ENCODE data around the gene KIF13A. TPM values are rescaled to one million over a fixed set of nuclear protein-coding genes. Genes with fewer than 3 reads are reported as not detected.

The KIF13A gene
- total and polyA plus RNA-seq, 10 of the 15 experiments (the other 5 are each of a cell fraction or from before 2014, with no cell fraction given), result 0.02 to 0.26 (median 0.13) TPM; not detected in 2

- POLR2A ChIA-PET, result interaction anchor here (0.6 to 0.7 kb wide), 2 partner anchors 86 to 448 kb away, joined by 3 read pairs; no protein-coding TSS in a partner anchor
- CTCF ChIA-PET, result interaction anchor here (0.6 to 1.0 kb wide), 2 partner anchors 10 to 273 kb away, joined by 3 read pairs; no protein-coding TSS in a partner anchor
- DNase-seq (ENCODE audit: low read depth, low spot score) (no peak), ATAC-seq (no peak), FAIRE-seq (no peak)
- in situ Hi-C loops (cut with MboI) (no loop called here), intact Hi-C loops (cut with micrococcal nuclease; ENCODE audit: unreplicated experiment) (no loop called here)
- Histone ChIP-seq H3K79me2 (ENCODE audit: control insufficient read depth, insufficient read depth, low read length) (no peaks in the 10 kb centered on the region), H4K20me1 (ENCODE audit: control insufficient read depth, insufficient read depth) (no peaks in the 10 kb centered on the region), H3K4me3 (no peak overlapping the region), H3K27ac (ENCODE audit: control insufficient read depth, insufficient read depth) (no peak overlapping the region), H3K4me1 (ENCODE audit: control insufficient read depth, insufficient read depth, low read length) (no peaks in the 10 kb centered on the region), H2AFZ (ENCODE audit: control insufficient read depth, low read depth, low read length) (no peak overlapping the region), H3K4me2 (ENCODE audit: control insufficient read depth, insufficient read depth) (no peak overlapping the region), H3K9ac (ENCODE audit: control insufficient read depth, insufficient read depth, low read length) (no peak overlapping the region), H3K9me3 (replicated peaks; ENCODE audit: control insufficient read depth, insufficient read depth, low read length) (no peaks in the 10 kb centered on the region), H3K27me3 (replicated peaks in 1 of 2; ENCODE audit: control insufficient read depth in 2 of 2, insufficient read depth in 2 of 2, low read length in 1 of 2) (no peaks in the 10 kb centered on the region; a peak in 1 of 4 replicates), H3K36me3 (ENCODE audit: control insufficient read depth in 2 of 2, insufficient read depth in 2 of 2, low read length in 1 of 2) (no peaks in the 10 kb centered on the region)
- BruUV-seq (replicated peaks), result no TSS peak
- WGBS (ENCODE audit: insufficient coverage, insufficient replicate concordance, low lambda C conversion rate, missing lambda C conversion rate), result 11% methylated on average over 5 of the region's 5 CpGs
- RAD21 ChIA-PET (ENCODE audit: unreplicated experiment), result no interaction called here
- SMC1A ChIA-PET (ENCODE audit: uncharacterized antibody, unreplicated experiment), result no interaction called here
- no peak for TF ChIP-seq POU2F2 (IDR thresholded peaks at IDR 0.05; ENCODE audit: borderline replicate concordance, low read depth, low read length)
- TF ChIP-seq, protein P1, sequence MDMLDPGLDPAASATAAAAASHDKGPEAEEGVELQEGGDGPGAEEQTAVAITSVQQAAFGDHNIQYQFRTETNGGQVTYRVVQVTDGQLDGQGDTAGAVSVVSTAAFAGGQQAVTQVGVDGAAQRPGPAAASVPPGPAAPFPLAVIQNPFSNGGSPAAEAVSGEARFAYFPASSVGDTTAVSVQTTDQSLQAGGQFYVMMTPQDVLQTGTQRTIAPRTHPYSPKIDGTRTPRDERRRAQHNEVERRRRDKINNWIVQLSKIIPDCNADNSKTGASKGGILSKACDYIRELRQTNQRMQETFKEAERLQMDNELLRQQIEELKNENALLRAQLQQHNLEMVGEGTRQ (IDR thresholded peaks at IDR 0.05; ENCODE audit: borderline replicate concordance, low read depth, low read length), result no peak
- TF ChIP-seq, protein P2, sequence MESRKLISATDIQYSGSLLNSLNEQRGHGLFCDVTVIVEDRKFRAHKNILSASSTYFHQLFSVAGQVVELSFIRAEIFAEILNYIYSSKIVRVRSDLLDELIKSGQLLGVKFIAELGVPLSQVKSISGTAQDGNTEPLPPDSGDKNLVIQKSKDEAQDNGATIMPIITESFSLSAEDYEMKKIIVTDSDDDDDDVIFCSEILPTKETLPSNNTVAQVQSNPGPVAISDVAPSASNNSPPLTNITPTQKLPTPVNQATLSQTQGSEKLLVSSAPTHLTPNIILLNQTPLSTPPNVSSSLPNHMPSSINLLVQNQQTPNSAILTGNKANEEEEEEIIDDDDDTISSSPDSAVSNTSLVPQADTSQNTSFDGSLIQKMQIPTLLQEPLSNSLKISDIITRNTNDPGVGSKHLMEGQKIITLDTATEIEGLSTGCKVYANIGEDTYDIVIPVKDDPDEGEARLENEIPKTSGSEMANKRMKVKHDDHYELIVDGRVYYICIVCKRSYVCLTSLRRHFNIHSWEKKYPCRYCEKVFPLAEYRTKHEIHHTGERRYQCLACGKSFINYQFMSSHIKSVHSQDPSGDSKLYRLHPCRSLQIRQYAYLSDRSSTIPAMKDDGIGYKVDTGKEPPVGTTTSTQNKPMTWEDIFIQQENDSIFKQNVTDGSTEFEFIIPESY (IDR thresholded peaks at IDR 0.05), result no peak
- TF ChIP-seq, protein P3, sequence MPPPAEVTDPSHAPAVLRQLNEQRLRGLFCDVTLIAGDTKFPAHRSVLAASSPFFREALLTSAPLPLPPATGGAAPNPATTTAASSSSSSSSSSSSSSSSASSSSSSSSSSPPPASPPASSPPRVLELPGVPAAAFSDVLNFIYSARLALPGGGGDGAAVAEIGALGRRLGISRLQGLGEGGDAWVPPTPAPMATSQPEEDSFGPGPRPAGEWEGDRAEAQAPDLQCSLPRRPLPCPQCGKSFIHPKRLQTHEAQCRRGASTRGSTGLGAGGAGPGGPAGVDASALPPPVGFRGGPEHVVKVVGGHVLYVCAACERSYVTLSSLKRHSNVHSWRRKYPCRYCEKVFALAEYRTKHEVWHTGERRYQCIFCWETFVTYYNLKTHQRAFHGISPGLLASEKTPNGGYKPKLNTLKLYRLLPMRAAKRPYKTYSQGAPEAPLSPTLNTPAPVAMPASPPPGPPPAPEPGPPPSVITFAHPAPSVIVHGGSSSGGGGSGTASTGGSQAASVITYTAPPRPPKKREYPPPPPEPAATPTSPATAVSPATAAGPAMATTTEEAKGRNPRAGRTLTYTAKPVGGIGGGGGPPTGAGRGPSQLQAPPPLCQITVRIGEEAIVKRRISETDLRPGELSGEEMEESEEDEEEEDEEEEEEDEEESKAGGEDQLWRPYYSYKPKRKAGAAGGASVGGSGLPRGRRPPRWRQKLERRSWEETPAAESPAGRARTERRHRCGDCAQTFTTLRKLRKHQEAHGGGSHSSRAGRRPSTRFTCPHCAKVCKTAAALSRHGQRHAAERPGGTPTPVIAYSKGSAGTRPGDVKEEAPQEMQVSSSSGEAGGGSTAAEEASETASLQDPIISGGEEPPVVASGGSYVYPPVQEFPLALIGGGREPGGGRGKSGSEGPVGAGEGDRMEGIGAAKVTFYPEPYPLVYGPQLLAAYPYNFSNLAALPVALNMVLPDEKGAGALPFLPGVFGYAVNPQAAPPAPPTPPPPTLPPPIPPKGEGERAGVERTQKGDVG (CRISPR knock-in tag; IDR thresholded peaks at IDR 0.05), result no peak
- no peak for TF ChIP-seq USF1 (IDR thresholded peaks at IDR 0.05; ENCODE audit: borderline replicate concordance, extremely low read length, insufficient read depth, low read depth, low read length)
- TF ChIP-seq FOS (IDR thresholded peaks at IDR 0.05; ENCODE audit: borderline replicate concordance, extremely low read depth, insufficient read length), result no peak
- no peak for TF ChIP-seq RFX5 (IDR thresholded peaks at IDR 0.05; ENCODE audit: low read depth, low read length)
- TF ChIP-seq TBL1XR1 (IDR thresholded peaks at IDR 0.05; ENCODE audit: low read depth, low read length), result no peak
- no peak for TF ChIP-seq CBX5 (IDR thresholded peaks at IDR 0.05; ENCODE audit: low read depth)
Measured at GRCh38 chr6:17928514-17929430, 58.7 kb downstream of the KIF13A start.

All from GM12878 (cell line).